CD4-positive, alpha-beta memory T cell (primary cell): ENCODE measurements around the gene CPNE4. TPM values are rescaled to one million over a fixed set of nuclear protein-coding genes. Genes with fewer than 3 reads are reported as not detected.

Experiments used
- CTCF ChIA-PET: fragments of 350-600 bp; sonication (Branson Sonifier 250); formaldehyde crosslinking; loops from one replicate; lab custom pipeline; 2021; ENCODE audit warnings: inconsistent platforms; ENCODE audit not compliant: partially characterized antibody; lab: Charles Lee
- POLR2A ChIA-PET: fragments of 350-600 bp; sonication (Branson Sonifier 250); formaldehyde crosslinking; loops from one replicate; lab custom pipeline; 2021; ENCODE audit not compliant: partially characterized antibody; lab: Charles Lee
- DNase-seq, 5 donors: peaks; one replicate each; pipeline versions ENCODE4 v3.0.0 to v3.0.0-alpha.2; 2020 to 2022; ENCODE audit warnings: mixed read lengths in 1 of 5
- H3K27ac ChIP-seq: one replicate; pipeline ENCODE4 v1.7.0; 2013; ENCODE audit warnings: low read depth, low read length
- H3K27me3 ChIP-seq: 2 replicates; pipeline ENCODE4 v1.7.0; 2013; ENCODE audit warnings: mild to moderate bottlenecking, low read length, moderate library complexity; ENCODE audit not compliant: insufficient read depth
- H3K36me3 ChIP-seq: 2 replicates; pipeline ENCODE4 v1.7.0; 2013; ENCODE audit warnings: mild to moderate bottlenecking, low read length, moderate library complexity; ENCODE audit not compliant: insufficient read depth
- H3K4me1 ChIP-seq: 2 replicates; pipeline ENCODE4 v1.7.0; 2013; ENCODE audit warnings: mild to moderate bottlenecking, low read length, moderate library complexity; ENCODE audit not compliant: insufficient read depth
- H3K4me3 ChIP-seq, 2 donors: one replicate each; pipeline ENCODE4 v1.7.0; 2013; ENCODE audit warnings: low read length in 2 of 2, mild to moderate bottlenecking in 1 of 2
- H3K9me3 ChIP-seq, 2 donors: one replicate each; pipeline ENCODE4 v1.7.0; 2013; ENCODE audit warnings: low read length in 2 of 2, control low read depth in 1 of 2; ENCODE audit not compliant: control insufficient read depth in 1 of 2
- H3K27ac Mint-ChIP-seq, 7 donors: one replicate each; pipeline ENCODE4 v1.8.0; 2020 to 2021; ENCODE audit warnings: mixed read lengths in 7 of 7, mild to moderate bottlenecking in 6 of 7, inconsistent platforms in 3 of 7, moderate library complexity in 3 of 7
- H3K27me3 Mint-ChIP-seq, 2 donors: one replicate each; pipeline ENCODE4 v1.8.0; 2020 to 2021; ENCODE audit warnings: mixed read lengths in 2 of 2
- H3K36me3 Mint-ChIP-seq, 2 donors: one replicate each; pipeline ENCODE4 v1.8.0; 2020 to 2021; ENCODE audit warnings: mixed read lengths in 2 of 2, inconsistent platforms in 1 of 2, mild to moderate bottlenecking in 1 of 2
- H3K4me1 Mint-ChIP-seq, 4 donors: one replicate each; pipeline ENCODE4 v1.8.0; 2020 to 2021; ENCODE audit warnings: mixed read lengths in 4 of 4, mild to moderate bottlenecking in 1 of 4
- H3K4me3 Mint-ChIP-seq, 8 donors: one replicate each; pipeline ENCODE4 v1.8.0; 2020 to 2021; ENCODE audit warnings: mixed read lengths in 8 of 8, mild to moderate bottlenecking in 7 of 8, moderate library complexity in 6 of 8, inconsistent platforms in 3 of 8
- H3K9me3 Mint-ChIP-seq, 8 donors: one replicate each; pipeline ENCODE4 v1.8.0; 2020 to 2021; ENCODE audit warnings: mixed read lengths in 8 of 8, mild to moderate bottlenecking in 5 of 8, inconsistent platforms in 3 of 8, moderate library complexity in 1 of 8
- intact Hi-C: fragments of 100-400 bp; cut with micrococcal nuclease; formaldehyde crosslinking; loops from one replicate; pipeline ENCODE4 v1.15.1; 2023
- polyA plus RNA-seq, 2 donors: library from polyadenylated mRNA; unstranded; fragments of 300-500 nt; fragmentation: Illumina TruSeq; gene quantifications; one replicate each; pipeline ENCODE4 v1.2.3, GENCODE V29; 2021
- total RNA-seq, 2 experiments: library from RNA; stranded (reverse); gene quantifications; one replicate each; pipeline ENCODE4 v1.2.3, GENCODE V29; 2021

CPNE4 gene
- total and polyA plus RNA-seq, 4 experiments from 2014 or later, result not detected

GRCh38 chr3:131850223-131850622, 184.6 kb downstream of the CPNE4 start:
- no peak for DNase-seq
- CTCF ChIA-PET, result no interaction called here

GRCh38 chr3:131849616-131850015, 185.2 kb downstream of the CPNE4 start:
- ChIA-PET CTCF (no interaction called here), POLR2A (no interaction called here)
- intact Hi-C loops, result no loop called here
- Histone ChIP-seq H3K27ac (no peak overlapping the region), H3K9me3 (no peaks in the 10 kb centered on the region), H3K4me3 (no peak overlapping the region), H3K27me3 (no peaks in the 10 kb centered on the region), H3K4me1 (no peaks in the 10 kb centered on the region), H3K36me3 (no peaks in the 10 kb centered on the region)
- Mint-ChIP-seq H3K9me3 (no peaks in the 10 kb centered on the region), H3K36me3 (no peaks in the 10 kb centered on the region), H3K4me1 (no peaks in the 10 kb centered on the region), H3K4me3 (no peak overlapping the region), H3K27me3 (peaks cover 0 to 1% of the 10 kb centered on the region in 2 donors), H3K27ac (no peak overlapping the region)
- no peak for DNase-seq

More at GRCh38 chr3:131850223-131850622, 184.6 kb downstream of the CPNE4 start:
- H3K36me3 Mint-ChIP-seq, result no peaks in the 10 kb centered on the region
- Histone ChIP-seq H3K9me3 (no peaks in the 10 kb centered on the region), H3K36me3 (no peaks in the 10 kb centered on the region), H3K4me1 (no peaks in the 10 kb centered on the region), H3K27ac (no peak overlapping the region), H3K27me3 (no peaks in the 10 kb centered on the region), H3K4me3 (no peak overlapping the region)
- no peak overlapping the region for H3K4me3 Mint-ChIP-seq
- H3K9me3 Mint-ChIP-seq, result peaks cover 0 to 2% (median 0%) of the 10 kb centered on the region in 8 donors
- H3K27ac Mint-ChIP-seq, result no peak overlapping the region
- peaks cover 0 to 1% of the 10 kb centered on the region in 2 donors for H3K27me3 Mint-ChIP-seq
- POLR2A ChIA-PET, result no interaction called here
- no peaks in the 10 kb centered on the region for H3K4me1 Mint-ChIP-seq
- intact Hi-C loops, result no loop called here

GRCh38 chr3:131847966-131848510, 186.8 kb downstream of the CPNE4 start:
- Histone ChIP-seq H3K36me3 (no peaks in the 10 kb centered on the region), H3K9me3 (no peaks in the 10 kb centered on the region), H3K27ac (no peak overlapping the region), H3K27me3 (no peaks in the 10 kb centered on the region), H3K4me1 (no peaks in the 10 kb centered on the region), H3K4me3 (no peak overlapping the region)
- Mint-ChIP-seq H3K9me3 (no peaks in the 10 kb centered on the region), H3K27ac (no peak overlapping the region), H3K36me3 (no peaks in the 10 kb centered on the region), H3K4me1 (no peaks in the 10 kb centered on the region), H3K4me3 (no peak overlapping the region), H3K27me3 (peaks cover 0 to 3% of the 10 kb centered on the region in 2 donors)
- intact Hi-C loops, result no loop called here
- no peak for DNase-seq
- CTCF ChIA-PET, result no interaction called here
- POLR2A ChIA-PET, result no interaction called here

GRCh38 chr3:131846296-131846924, 188.4 kb downstream of the CPNE4 start:
- H3K4me1 Mint-ChIP-seq, result no peaks in the 10 kb centered on the region
- POLR2A ChIA-PET, result no interaction called here

GRCh38 chr3:131843174-131843573, 191.6 kb downstream of the CPNE4 start:
- no peaks in the 10 kb centered on the region for H3K9me3 Mint-ChIP-seq
- no peaks in the 10 kb centered on the region for H3K36me3 Mint-ChIP-seq
- ChIA-PET CTCF (no interaction called here), POLR2A (no interaction called here)
- Histone ChIP-seq H3K27me3 (no peaks in the 10 kb centered on the region), H3K4me3 (no peak overlapping the region), H3K9me3 (no peaks in the 10 kb centered on the region), H3K4me1 (no peaks in the 10 kb centered on the region), H3K36me3 (no peaks in the 10 kb centered on the region), H3K27ac (no peak overlapping the region)
- no peak overlapping the region for H3K4me3 Mint-ChIP-seq
- DNase-seq, result no peak
- H3K27me3 Mint-ChIP-seq, result peaks cover 0 to 1% of the 10 kb centered on the region in 2 donors
- intact Hi-C loops, result no loop called here
- no peaks in the 10 kb centered on the region for H3K4me1 Mint-ChIP-seq
- no peak overlapping the region for H3K27ac Mint-ChIP-seq

More at GRCh38 chr3:131846296-131846924, 188.4 kb downstream of the CPNE4 start:
- no peaks in the 10 kb centered on the region for H3K9me3 Mint-ChIP-seq
- intact Hi-C loops, result no loop called here
- no peaks in the 10 kb centered on the region for H3K27me3 ChIP-seq
- CTCF ChIA-PET, result no interaction called here
- no peak overlapping the region for H3K4me3 Mint-ChIP-seq
- no peak overlapping the region for H3K27ac Mint-ChIP-seq
- no peak for DNase-seq
- no peaks in the 10 kb centered on the region for H3K36me3 Mint-ChIP-seq
- H3K4me3 ChIP-seq, result no peak overlapping the region
- H3K9me3 ChIP-seq, result no peaks in the 10 kb centered on the region
- H3K27me3 Mint-ChIP-seq, result peaks cover 0 to 3% of the 10 kb centered on the region in 2 donors
- no peaks in the 10 kb centered on the region for H3K36me3 ChIP-seq
- H3K4me1 ChIP-seq, result no peaks in the 10 kb centered on the region
- H3K27ac ChIP-seq, result no peak overlapping the region

- H3K4me3 Mint-ChIP-seq, result no peak overlapping the region
- no peak overlapping the region for H3K27ac Mint-ChIP-seq
- no peaks in the 10 kb centered on the region for H3K27me3 ChIP-seq
- ChIA-PET POLR2A (no interaction called here), CTCF (no interaction called here)
- H3K27me3 Mint-ChIP-seq, result peaks cover 2 to 4% of the 10 kb centered on the region in 2 donors
- H3K36me3 Mint-ChIP-seq, result no peaks in the 10 kb centered on the region
- no peaks in the 10 kb centered on the region for H3K4me1 ChIP-seq
- no peaks in the 10 kb centered on the region for H3K4me1 Mint-ChIP-seq
- no peak for DNase-seq
- H3K36me3 ChIP-seq, result no peaks in the 10 kb centered on the region
- H3K9me3 Mint-ChIP-seq, result peaks cover 0 to 2% (median 0%) of the 10 kb centered on the region in 8 donors
- no peaks in the 10 kb centered on the region for H3K9me3 ChIP-seq
- H3K4me3 ChIP-seq, result no peak overlapping the region
- intact Hi-C loops, result no loop called here
- H3K27ac ChIP-seq, result no peak overlapping the region
These were observed 194.5 kb downstream of the CPNE4 start for GRCh38 chr3:131840156-131840797.

- no peaks in the 10 kb centered on the region for H3K9me3 ChIP-seq
- Mint-ChIP-seq H3K27ac (no peak overlapping the region), H3K27me3 (peaks cover 2% of the 10 kb centered on the region in 2 donors), H3K36me3 (no peaks in the 10 kb centered on the region), H3K4me1 (no peaks in the 10 kb centered on the region), H3K4me3 (no peak overlapping the region), H3K9me3 (peaks cover 0 to 2% (median 0%) of the 10 kb centered on the region in 8 donors)
- intact Hi-C loops, result no loop called here
- H3K27me3 ChIP-seq, result no peaks in the 10 kb centered on the region
- no peak overlapping the region for H3K27ac ChIP-seq
- no peak overlapping the region for H3K4me3 ChIP-seq
- no peaks in the 10 kb centered on the region for H3K36me3 ChIP-seq
- ChIA-PET POLR2A (no interaction called here), CTCF (no interaction called here)
- no peak for DNase-seq
- H3K4me1 ChIP-seq, result no peaks in the 10 kb centered on the region
These were observed 198.9 kb downstream of the CPNE4 start for GRCh38 chr3:131835906-131836305.
